ENCODE data around the gene ZEB2. TPM values are rescaled to one million over a fixed set of nuclear protein-coding genes. Genes with fewer than 3 reads are reported as not detected.

The ZEB2 gene
- total RNA-seq, 8 experiments from 2014 or later, result 25.8 to 80.4 (median 52.3) TPM

DNA sequence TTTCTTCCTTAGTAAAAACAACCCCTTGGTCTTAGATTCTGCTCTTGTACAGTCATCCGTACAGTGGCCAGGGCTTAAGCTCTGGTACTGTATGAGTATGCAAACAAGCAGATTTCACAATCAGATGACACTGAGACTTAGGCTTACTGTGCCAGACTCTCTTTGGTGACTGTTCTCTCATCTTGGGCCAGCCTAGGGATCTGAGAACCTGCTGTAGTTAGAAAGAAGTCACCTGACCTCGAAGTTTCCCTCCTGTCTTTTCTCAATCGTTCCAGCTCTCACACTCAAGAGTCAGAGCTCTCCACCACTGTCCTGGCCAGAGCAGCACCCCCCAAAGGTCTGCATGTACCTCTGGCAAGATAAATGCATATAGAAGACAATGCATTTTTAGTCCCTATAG is 63.2 kb downstream of the ZEB2 start:
- Histone ChIP-seq H3K4me1 (replicated peaks in 1 of 2) (peaks cover 77 to 84% of the 10 kb centered on the region in 2 donors), H3K27ac (no peak overlapping the region), H3K4me3 (no peak overlapping the region)
- peak in 5 of 8 experiments; percentile 12 to 71 (median 54) for ATAC-seq (replicated peaks in 6 of 8)
- in situ Hi-C loops (cut with MboI; ENCODE audit: low pct_unique_long_range_greater_than_20kb in 2 of 9, low sequenced_read_pairs in 9 of 9, unreplicated experiment in 9 of 9), result loop anchor here in 1 of 9 experiments (10.0 kb wide), 1 partner anchor 58 kb away; no protein-coding TSS in a partner anchor
- WGBS, 10 experiments, result 8 to 83% (median 44%) methylated on average over 1 to 3 of the region's 3 CpGs; no CpG with 5 or more reads in 2 of the 10 experiments

DNA sequence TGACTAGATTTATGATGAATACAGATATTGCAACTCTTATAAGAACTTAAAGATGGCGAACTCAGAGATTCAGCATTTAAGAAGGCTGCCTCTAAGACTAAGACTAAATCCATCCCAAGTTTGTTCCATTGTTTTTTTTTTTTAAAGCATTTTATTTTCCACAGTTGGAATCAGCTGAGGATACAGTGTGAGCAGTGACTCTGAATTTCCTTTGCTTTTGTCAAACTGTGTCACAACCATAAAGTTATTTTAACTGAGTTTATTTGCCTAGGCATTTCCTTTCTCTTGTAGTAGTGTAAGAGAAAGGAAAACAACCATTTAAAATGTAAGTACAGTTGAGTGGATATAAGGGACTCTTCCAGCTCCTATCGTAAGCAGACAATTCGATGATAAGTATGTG is 63.9 kb downstream of the ZEB2 start:
- peaks cover 72 to 79% of the 10 kb centered on the region in 2 donors for H3K4me1 ChIP-seq (replicated peaks in 1 of 2)
- H3K4me3 ChIP-seq, result no peak overlapping the region
- no peak overlapping the region for H3K27ac ChIP-seq
- no peak for ATAC-seq (replicated peaks in 6 of 8)
- 63 to 100% (median 93%) methylated on average over 1 to 3 of the region's 3 CpGs for WGBS, 10 experiments
- in situ Hi-C loops (cut with MboI; ENCODE audit: low pct_unique_long_range_greater_than_20kb in 2 of 9, low sequenced_read_pairs in 9 of 9, unreplicated experiment in 9 of 9), result loop anchor here in 1 of 9 experiments (10.0 kb wide), 1 partner anchor 59 kb away; no protein-coding TSS in a partner anchor

DNA sequence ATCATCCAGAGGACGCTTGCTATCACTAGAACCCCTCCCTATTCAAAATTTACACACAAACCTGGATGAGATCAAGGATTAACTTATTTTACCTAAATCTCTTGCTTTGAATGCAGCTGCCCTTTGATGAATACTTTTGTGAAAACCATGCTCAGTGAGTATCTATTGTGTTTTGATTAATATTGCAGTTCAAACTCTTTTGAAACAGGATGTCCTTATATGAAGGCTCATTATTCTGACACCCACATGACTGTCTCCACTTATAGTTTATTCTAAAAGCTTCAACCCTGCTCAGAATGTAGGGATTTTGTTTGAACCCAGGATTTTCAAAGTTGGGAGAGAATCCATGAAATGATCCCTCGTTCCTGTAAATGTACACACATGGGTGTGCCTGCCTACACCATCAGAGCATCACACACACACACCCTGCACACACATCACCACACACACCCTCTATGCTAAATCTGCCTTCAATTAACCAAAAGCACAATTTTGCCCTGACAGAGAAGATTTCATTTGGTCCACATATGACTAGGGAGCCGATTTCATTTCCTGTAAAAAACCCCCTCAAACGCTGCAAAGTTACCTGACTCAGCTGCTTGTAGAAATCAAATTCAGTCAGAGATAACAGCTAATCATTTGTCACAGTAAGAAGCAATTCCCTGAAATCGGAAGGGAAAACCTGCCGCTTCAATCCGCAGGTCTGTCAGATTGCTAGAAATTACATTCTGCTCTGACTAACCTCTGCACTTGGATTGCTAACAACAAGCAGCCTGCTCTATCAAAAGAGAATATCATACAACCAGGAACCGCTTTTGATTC is 65.2 kb downstream of the ZEB2 start:
- 0 to 67% (median 38%) methylated on average over 2 to 7 of the region's 8 CpGs; no CpG with 5 or more reads in 1 of the 10 experiments for WGBS, 10 experiments
- Histone ChIP-seq H3K4me1 (replicated peaks in 1 of 2) (peaks cover 59 to 66% of the 10 kb centered on the region in 2 donors), H3K27ac (peak overlapping the region in 1 of 2 donors; percentile 65), H3K4me3 (peak overlapping the region in 2 of 5 donors; percentile 0 to 2)
- in situ Hi-C loops (cut with MboI; ENCODE audit: low pct_unique_long_range_greater_than_20kb in 2 of 9, low sequenced_read_pairs in 9 of 9, unreplicated experiment in 9 of 9), result loop anchor here in 1 of 9 experiments (10.0 kb wide), 1 partner anchor 60 kb away; no protein-coding TSS in a partner anchor
- peak; percentile 39 to 79 (median 65) for ATAC-seq (replicated peaks in 6 of 8)

DNA sequence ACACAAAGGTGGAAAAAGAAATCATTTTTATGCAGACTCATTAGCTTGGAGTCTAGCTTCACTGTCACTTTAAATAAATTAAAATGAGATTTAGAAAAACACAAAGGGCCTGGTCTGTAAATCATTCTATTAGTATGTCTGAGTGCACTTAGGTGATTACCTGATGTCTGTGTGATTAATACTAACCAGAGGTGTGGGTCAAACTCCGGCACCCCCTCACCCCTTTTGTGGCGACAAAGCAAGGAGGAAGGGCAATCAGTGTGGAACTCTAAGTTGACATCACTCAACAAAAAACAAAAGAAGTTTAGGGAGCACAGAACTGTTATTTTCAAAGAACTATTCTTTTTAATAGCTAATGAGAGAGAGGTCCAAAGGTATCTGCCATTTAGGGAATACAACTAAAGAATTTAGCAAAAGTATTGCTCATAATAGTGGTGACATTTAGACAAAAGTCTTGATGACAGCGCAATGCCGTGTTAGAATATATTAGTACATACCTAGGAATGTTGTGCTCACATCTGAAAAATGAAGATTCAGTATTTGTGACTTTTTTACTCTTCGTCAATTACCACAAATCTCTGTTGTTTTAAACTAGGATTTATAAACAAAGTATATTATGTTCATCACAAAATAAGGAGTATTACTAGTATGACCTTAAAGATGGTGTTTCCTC is 66.3 kb downstream of the ZEB2 start:
- 19 to 86% (median 72%) methylated on average over 3 to 5 of the region's 5 CpGs for WGBS, 10 experiments
- no peak for ATAC-seq (replicated peaks in 6 of 8)
- in situ Hi-C loops (cut with MboI; ENCODE audit: low pct_unique_long_range_greater_than_20kb in 2 of 9, low sequenced_read_pairs in 9 of 9, unreplicated experiment in 9 of 9), result loop anchor here in 1 of 9 experiments (10.0 kb wide), 1 partner anchor 61 kb away; no protein-coding TSS in a partner anchor
- Histone ChIP-seq H3K4me1 (replicated peaks in 1 of 2) (peaks cover 49 to 58% of the 10 kb centered on the region in 2 donors), H3K4me3 (no peak overlapping the region), H3K27ac (no peak overlapping the region)

DNA sequence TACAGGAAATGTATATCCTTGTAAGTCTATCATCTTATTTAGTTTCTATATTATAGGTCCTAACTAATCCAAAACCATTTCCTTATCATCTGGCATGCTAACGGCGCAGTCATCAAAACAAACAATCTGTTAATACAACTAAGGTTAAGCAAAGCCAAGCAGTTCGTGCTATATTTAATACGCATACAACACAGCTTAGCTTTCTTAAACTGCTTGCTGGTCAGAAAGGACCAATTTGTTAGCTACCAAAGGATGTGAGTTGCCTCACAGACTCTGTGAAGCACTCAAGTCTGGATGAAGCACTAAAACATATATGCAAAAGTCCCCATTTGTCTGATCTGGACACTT is 67.0 kb downstream of the ZEB2 start:
- peak in 2 of 8 experiments; percentile 17 to 34 for ATAC-seq (replicated peaks in 6 of 8)
- Histone ChIP-seq H3K4me3 (no peak overlapping the region), H3K27ac (no peak overlapping the region), H3K4me1 (replicated peaks in 1 of 2) (peaks cover 44 to 55% of the 10 kb centered on the region in 2 donors)
- in situ Hi-C loops (cut with MboI; ENCODE audit: low pct_unique_long_range_greater_than_20kb in 2 of 9, low sequenced_read_pairs in 9 of 9, unreplicated experiment in 9 of 9), result loop anchor here in 1 of 9 experiments (10.0 kb wide), 1 partner anchor 62 kb away; no protein-coding TSS in a partner anchor
- 8 to 87% (median 68%) methylated on average over 2 to 4 of the region's 4 CpGs; no CpG with 5 or more reads in 2 of the 10 experiments for WGBS, 10 experiments

DNA sequence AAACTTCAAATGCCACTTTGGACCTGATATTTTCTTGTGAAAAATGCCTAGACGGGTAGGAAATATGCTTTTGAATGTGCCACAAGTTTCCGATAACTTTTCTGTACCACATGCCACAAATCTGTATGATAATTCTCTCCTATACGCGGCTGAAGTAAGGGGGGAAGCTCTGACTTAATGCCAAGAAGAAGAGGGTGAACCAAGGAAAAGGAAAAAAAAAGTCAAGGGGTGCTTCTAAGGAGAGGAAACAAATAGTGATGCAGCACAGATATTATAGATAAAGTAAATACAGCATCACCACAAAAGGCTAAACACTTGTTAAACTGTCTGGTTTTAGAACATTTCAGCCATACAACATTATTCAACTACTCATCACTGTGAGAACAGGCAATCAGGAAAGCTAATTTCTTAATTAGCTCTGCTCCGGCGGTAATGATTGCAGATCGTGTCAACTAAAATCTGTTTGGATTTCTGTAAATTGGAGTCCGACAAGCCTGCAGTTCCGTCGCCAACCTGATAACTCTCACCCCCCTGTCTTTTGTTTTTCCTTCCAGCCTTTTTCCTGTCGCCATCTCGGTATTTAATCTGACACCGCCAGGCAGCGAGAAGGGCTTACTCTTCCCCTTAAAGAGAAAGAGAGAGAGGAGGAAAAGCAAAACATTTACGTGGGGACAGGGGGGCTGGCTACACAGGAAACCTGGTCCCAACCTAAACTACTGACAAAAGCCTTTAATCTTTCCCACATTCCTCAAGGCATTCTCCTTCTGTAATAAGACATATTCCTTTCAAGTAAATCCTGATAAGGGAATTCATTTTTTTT is 67.5 kb downstream of the ZEB2 start:
- 10 to 65% (median 44%) methylated on average over 2 to 15 of the region's 15 CpGs for WGBS, 10 experiments
- Histone ChIP-seq H3K27ac (peak overlapping the region in 1 of 2 donors; percentile 37), H3K4me3 (peak overlapping the region in 2 of 5 donors; percentile 1 to 12), H3K4me1 (replicated peaks in 1 of 2) (peaks cover 44 to 55% of the 10 kb centered on the region in 2 donors)
- peak; percentile 5 to 59 (median 41) for ATAC-seq (replicated peaks in 6 of 8)
- in situ Hi-C loops (cut with MboI; ENCODE audit: low pct_unique_long_range_greater_than_20kb in 2 of 9, low sequenced_read_pairs in 9 of 9, unreplicated experiment in 9 of 9), result loop anchor here in 1 of 9 experiments (10.0 kb wide), 1 partner anchor 62 kb away; no protein-coding TSS in a partner anchor

DNA sequence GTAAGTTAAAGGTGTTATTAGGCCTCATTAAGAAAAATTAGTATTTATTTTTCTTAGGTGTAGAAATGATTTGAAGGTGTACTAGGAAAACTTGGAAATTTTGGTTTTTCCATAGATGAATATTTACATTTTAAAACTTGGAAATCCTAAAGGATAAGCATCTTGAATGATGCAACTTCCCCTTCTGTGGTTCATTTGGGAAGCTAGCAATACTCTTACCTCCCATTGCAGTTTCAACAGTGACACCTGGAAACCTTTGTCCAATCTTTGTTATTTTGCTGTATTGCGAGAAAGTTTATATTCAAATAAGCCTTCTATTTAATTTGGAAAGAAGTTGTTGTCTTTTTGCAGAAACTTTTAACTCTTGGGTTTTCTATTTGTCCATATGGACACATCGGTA is 68.5 kb downstream of the ZEB2 start:
- ATAC-seq (replicated peaks in 6 of 8), result no peak
- Histone ChIP-seq H3K27ac (no peak overlapping the region), H3K4me3 (no peak overlapping the region), H3K4me1 (replicated peaks in 1 of 2) (peaks cover 40 to 50% of the 10 kb centered on the region in 2 donors)
- 68 to 100% (median 100%) methylated on average over 1 to 2 of the region's 2 CpGs; no CpG with 5 or more reads in 2 of the 10 experiments for WGBS, 10 experiments
- in situ Hi-C loops (cut with MboI; ENCODE audit: low pct_unique_long_range_greater_than_20kb in 2 of 9, low sequenced_read_pairs in 9 of 9, unreplicated experiment in 9 of 9), result loop anchor here in 1 of 9 experiments (10.0 kb wide), 1 partner anchor 63 kb away; no protein-coding TSS in a partner anchor

DNA sequence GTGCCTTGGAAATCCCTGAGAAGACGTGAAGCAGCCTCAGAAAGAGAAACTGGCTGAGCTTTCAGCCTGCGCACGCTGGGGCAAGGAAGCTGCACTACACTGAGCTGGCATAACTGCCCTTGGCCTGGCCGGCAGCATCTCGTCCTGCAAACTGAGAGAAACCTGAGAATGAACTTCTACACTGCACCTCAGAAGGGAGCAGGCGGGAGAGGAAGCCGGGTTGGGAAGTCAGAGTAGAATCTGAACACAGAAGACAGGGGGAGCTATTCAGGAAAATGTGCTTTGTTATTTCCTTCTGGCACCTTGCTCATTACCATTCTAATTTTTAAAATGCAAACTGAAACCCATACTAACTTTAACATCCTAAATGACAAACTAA is 70.9 kb downstream of the ZEB2 start:
- Histone ChIP-seq H3K27ac (no peak overlapping the region), H3K4me1 (replicated peaks in 1 of 2) (peaks cover 30 to 31% of the 10 kb centered on the region in 2 donors), H3K4me3 (no peak overlapping the region)
- in situ Hi-C loops (cut with MboI; ENCODE audit: low pct_unique_long_range_greater_than_20kb in 2 of 9, low sequenced_read_pairs in 9 of 9, unreplicated experiment in 9 of 9), result no loop called here
- WGBS, 10 experiments, result 29 to 86% (median 78%) methylated on average over 2 to 7 of the region's 7 CpGs; no CpG with 5 or more reads in 2 of the 10 experiments
- ATAC-seq (replicated peaks in 6 of 8), result peak in 4 of 8 experiments; percentile 26 to 45 (median 42)

DNA sequence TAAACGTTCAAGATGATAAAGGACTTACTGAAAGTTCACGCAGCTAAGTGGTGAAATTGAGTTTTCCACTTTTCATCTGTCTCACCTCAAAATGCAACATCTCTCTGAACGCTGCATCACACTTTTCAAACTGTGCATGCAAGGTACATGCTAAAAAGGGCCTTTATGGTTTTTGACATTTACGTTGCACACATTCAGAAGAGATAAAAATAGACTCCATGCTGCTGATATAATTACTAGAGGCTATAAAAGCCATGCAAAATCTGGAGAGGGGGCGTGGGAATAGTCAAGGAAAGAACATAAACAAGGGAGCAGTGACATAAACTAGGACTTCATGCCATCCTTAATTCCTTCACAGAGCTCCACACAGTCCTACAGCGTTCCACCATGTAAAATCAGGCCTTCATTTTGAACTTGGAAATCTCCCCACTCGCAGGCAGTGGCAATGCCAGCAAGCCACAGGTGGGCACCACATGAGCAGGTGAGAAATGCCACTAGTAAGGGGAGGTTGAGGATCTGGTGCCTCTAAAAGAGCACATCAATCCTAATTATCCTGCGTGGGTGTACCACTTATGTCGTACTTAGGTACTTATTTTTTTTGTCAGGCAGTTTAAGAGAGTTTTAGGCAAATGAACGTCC is 71.4 kb downstream of the ZEB2 start:
- in situ Hi-C loops (cut with MboI; ENCODE audit: low pct_unique_long_range_greater_than_20kb in 2 of 9, low sequenced_read_pairs in 9 of 9, unreplicated experiment in 9 of 9), result no loop called here
- peaks cover 25 to 32% of the 10 kb centered on the region in 2 donors for H3K4me1 ChIP-seq (replicated peaks in 1 of 2)
- WGBS, 10 experiments, result 51 to 95% (median 81%) methylated on average over 5 to 10 of the region's 10 CpGs; no CpG with 5 or more reads in 2 of the 10 experiments
- H3K27ac ChIP-seq, result no peak overlapping the region
- no peak overlapping the region for H3K4me3 ChIP-seq
- no peak for ATAC-seq (replicated peaks in 6 of 8)

DNA sequence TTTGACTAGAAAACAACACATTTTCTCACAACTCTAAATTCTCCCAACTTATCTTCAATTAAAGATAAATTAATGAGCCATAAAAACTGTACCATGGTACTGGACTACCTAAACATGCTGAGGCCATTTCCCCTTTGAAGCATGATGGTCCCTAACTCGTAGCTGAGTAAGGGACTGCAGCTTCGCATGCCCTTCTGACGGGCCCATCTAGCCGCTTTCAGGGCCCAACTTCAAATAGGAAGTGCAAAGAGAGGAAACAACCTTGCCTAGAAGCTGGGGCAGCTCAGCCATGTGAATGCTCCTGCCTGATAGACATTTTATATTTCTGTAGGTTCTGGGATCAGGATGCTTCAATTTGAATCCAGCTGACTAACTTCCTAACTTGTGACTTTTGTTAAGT is 72.4 kb downstream of the ZEB2 start:
- WGBS, 10 experiments, result 74 to 100% (median 100%) methylated on average over 1 to 4 of the region's 4 CpGs; no CpG with 5 or more reads in 4 of the 10 experiments
- no peak for ATAC-seq (replicated peaks in 6 of 8)
- in situ Hi-C loops (cut with MboI; ENCODE audit: low pct_unique_long_range_greater_than_20kb in 2 of 9, low sequenced_read_pairs in 9 of 9, unreplicated experiment in 9 of 9), result no loop called here
- Histone ChIP-seq H3K27ac (no peak overlapping the region), H3K4me1 (replicated peaks in 1 of 2) (peaks cover 15 to 22% of the 10 kb centered on the region in 2 donors), H3K4me3 (no peak overlapping the region)

DNA sequence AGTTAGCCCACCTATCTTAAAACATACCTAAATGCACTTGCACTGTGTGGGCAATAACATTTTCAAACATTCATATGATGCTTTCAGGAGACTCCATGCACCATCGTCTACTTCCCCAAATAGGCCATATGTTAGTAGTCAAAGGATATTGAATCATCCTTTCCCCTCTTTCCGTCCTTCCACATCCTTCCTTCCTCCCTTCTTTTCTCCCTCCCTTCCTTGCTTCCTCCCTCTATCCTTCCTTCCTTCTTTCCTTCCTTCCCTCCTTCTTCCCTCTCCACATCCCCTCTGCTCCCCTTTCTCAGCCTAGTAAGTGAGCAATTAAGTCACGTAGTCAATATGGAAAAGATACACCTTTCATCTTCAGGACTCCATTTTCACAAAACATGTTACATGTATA is 73.8 kb downstream of the ZEB2 start:
- in situ Hi-C loops (cut with MboI; ENCODE audit: low pct_unique_long_range_greater_than_20kb in 2 of 9, low sequenced_read_pairs in 9 of 9, unreplicated experiment in 9 of 9), result no loop called here
- Histone ChIP-seq H3K27ac (no peak overlapping the region), H3K4me3 (no peak overlapping the region), H3K4me1 (replicated peaks in 1 of 2) (peaks cover 15 to 21% of the 10 kb centered on the region in 2 donors)
- no peak for ATAC-seq (replicated peaks in 6 of 8)
- 64 to 100% (median 90%) methylated on average over 2 to 3 of the region's 3 CpGs; no CpG with 5 or more reads in 1 of the 10 experiments for WGBS, 10 experiments

DNA sequence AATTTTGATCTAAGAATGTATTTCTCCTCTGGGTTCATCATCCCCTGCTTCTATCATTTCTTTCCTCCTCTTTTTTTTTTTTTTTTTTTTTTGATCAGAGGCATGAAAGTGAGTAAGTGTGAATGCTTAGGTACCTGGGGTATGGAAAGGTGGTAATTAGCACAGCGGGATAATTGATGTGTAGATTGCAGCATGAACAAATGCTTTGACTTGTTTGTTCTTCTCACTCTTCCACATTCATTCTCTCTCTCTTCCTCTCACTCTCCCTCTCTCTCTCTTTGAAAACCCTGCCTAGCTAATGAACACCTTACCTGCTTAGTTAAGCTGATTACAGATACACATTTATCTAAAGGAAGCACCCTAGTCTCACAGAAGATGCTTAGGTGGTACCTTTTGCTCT is 74.7 kb downstream of the ZEB2 start:
- Histone ChIP-seq H3K4me1 (replicated peaks in 1 of 2) (peaks cover 17 to 26% of the 10 kb centered on the region in 2 donors), H3K27ac (no peak overlapping the region), H3K4me3 (no peak overlapping the region)
- in situ Hi-C loops (cut with MboI; ENCODE audit: low pct_unique_long_range_greater_than_20kb in 2 of 9, low sequenced_read_pairs in 9 of 9, unreplicated experiment in 9 of 9), result no loop called here
- ATAC-seq (replicated peaks in 6 of 8), result no peak
- 25 to 100% (median 47%) methylated on average over 1 of the region's 1 CpG; no CpG with 5 or more reads in 2 of the 10 experiments for WGBS, 10 experiments

Data from motor neuron (in vitro differentiated cells).